CD4-positive, alpha-beta T cell (primary cell): ENCODE measurements around the gene SKOR1. TPM values are rescaled to one million over a fixed set of nuclear protein-coding genes. Genes with fewer than 3 reads are reported as not detected.

Experiments
- ATAC-seq: fragments of 200-7000 bp; cut with Tn5 transposase; one replicate; pipeline ENCODE4 v1.10.0; 2022; ENCODE audit warnings: mild to moderate bottlenecking; ENCODE audit not compliant: poor library complexity
- CTCF ChIA-PET: fragments of 350-600 bp; sonication (Branson Sonifier 250); formaldehyde crosslinking; loops from one replicate; lab custom pipeline; 2021; ENCODE audit warnings: antibody characterized with exemption, inconsistent platforms; lab: Charles Lee
- POLR2A ChIA-PET: fragments of 350-600 bp; sonication (Branson Sonifier 250); formaldehyde crosslinking; loops from one replicate; lab custom pipeline; 2021; ENCODE audit warnings: antibody characterized with exemption, inconsistent platforms; lab: Charles Lee
- DNase-seq, 14 experiments: peaks; one replicate each; pipeline ENCODE4 v3.0.0-alpha.2; 2013 to 2020; ENCODE audit warnings: mixed read lengths in 2 of 14
- H3K27ac ChIP-seq, 2 donors: one replicate each; pipeline versions ENCODE4 v1.5.1 to v1.7.0; 2013; ENCODE audit warnings: low read length in 2 of 2, low read depth in 1 of 2, mild to moderate bottlenecking in 1 of 2
- H3K27me3 ChIP-seq, 2 experiments: 1 replicate in 1 of 2; 2 replicates in 1 of 2; pipeline versions ENCODE4 v1.6.1 to v1.7.0; 2013; ENCODE audit warnings: low read length in 2 of 2, control low read depth in 1 of 2, mild to moderate bottlenecking in 1 of 2, moderate library complexity in 1 of 2; ENCODE audit not compliant: insufficient read depth in 2 of 2, control insufficient read depth in 1 of 2
- H3K36me3 ChIP-seq: one replicate; pipeline ENCODE4 v1.6.1; 2013; ENCODE audit warnings: low read length, control low read depth; ENCODE audit not compliant: insufficient read depth
- H3K4me1 ChIP-seq: one replicate; pipeline ENCODE4 v1.6.1; 2013; ENCODE audit warnings: low read length, control low read depth; ENCODE audit not compliant: insufficient read depth
- H3K4me3 ChIP-seq: one replicate; pipeline ENCODE4 v1.5.1; 2013; ENCODE audit warnings: mild to moderate bottlenecking, low read length, moderate library complexity
- H3K9me3 ChIP-seq, 2 experiments: 1 replicate in 1 of 2; 2 replicates in 1 of 2; pipeline versions ENCODE4 v1.6.1 to v1.7.0; 2013; ENCODE audit warnings: low read length in 2 of 2, mild to moderate bottlenecking in 2 of 2, control low read depth in 1 of 2, moderate library complexity in 1 of 2; ENCODE audit not compliant: control insufficient read depth in 1 of 2, insufficient read depth in 1 of 2
- H3K27ac Mint-ChIP-seq: one replicate; pipeline ENCODE4 v1.8.0; 2020; ENCODE audit warnings: mixed read lengths
- H3K27me3 Mint-ChIP-seq: one replicate; pipeline ENCODE4 v1.8.0; 2021; ENCODE audit warnings: mixed read lengths
- H3K36me3 Mint-ChIP-seq: one replicate; pipeline ENCODE4 v1.8.0; 2021; ENCODE audit warnings: low read depth, mixed read lengths
- H3K4me1 Mint-ChIP-seq: one replicate; pipeline ENCODE4 v1.8.0; 2021; ENCODE audit warnings: low read depth, mixed read lengths
- H3K4me3 Mint-ChIP-seq: one replicate; pipeline ENCODE4 v1.8.0; 2020; ENCODE audit warnings: mild to moderate bottlenecking, mixed read lengths
- H3K9me3 Mint-ChIP-seq: one replicate; pipeline ENCODE4 v1.8.0; 2020; ENCODE audit warnings: mixed read lengths
- intact Hi-C, 2 experiments: fragments of 100-400 bp; cut with DNase I in 1 of 2; cut with micrococcal nuclease in 1 of 2; formaldehyde crosslinking; loops; one replicate each; pipeline versions ENCODE4 v1.15.1 to v1.9.0; 2023 to 2025; cut with DNase I, micrococcal nuclease
- polyA plus RNA-seq, 2 donors: library from polyadenylated mRNA; unstranded; fragments of 120-200 nt; gene quantifications; one replicate each; pipeline ENCODE4 v1.2.1, GENCODE V29; 2013
- total RNA-seq, 174 experiments: library from RNA in 2 of 174; stranded (reverse) in 2 of 174; gene quantifications; one replicate each; pipeline ENCODE4 v1.2.3 and lab custom pipeline; 2021 to 2026
- TF ChIP-seq, protein P1 (sequence below): fragments of 200-600 bp; IDR thresholded peaks from one replicate; pipeline ENCODE4 v1.8.0; 2022; ENCODE audit warnings: antibody characterized with exemption, mild to moderate bottlenecking

Gene SKOR1, protein sequence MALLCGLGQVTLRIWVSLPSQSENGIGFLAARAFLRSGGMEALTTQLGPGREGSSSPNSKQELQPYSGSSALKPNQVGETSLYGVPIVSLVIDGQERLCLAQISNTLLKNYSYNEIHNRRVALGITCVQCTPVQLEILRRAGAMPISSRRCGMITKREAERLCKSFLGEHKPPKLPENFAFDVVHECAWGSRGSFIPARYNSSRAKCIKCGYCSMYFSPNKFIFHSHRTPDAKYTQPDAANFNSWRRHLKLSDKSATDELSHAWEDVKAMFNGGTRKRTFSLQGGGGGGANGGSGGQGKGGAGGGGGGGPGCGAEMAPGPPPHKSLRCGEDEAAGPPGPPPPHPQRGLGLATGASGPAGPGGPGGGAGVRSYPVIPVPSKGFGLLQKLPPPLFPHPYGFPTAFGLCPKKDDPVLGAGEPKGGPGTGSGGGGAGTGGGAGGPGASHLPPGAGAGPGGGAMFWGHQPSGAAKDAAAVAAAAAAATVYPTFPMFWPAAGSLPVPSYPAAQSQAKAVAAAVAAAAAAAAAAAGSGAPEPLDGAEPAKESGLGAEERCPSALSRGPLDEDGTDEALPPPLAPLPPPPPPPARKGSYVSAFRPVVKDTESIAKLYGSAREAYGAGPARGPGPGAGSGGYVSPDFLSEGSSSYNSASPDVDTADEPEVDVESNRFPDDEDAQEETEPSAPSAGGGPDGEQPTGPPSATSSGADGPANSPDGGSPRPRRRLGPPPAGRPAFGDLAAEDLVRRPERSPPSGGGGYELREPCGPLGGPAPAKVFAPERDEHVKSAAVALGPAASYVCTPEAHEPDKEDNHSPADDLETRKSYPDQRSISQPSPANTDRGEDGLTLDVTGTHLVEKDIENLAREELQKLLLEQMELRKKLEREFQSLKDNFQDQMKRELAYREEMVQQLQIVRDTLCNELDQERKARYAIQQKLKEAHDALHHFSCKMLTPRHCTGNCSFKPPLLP
- 1 to 10 TPM; 1.8 to 2.2 TPM for total RNA-seq
- 0.11 TPM for polyA plus RNA-seq (2013, experiment 1 of 2)
- polyA plus RNA-seq (2013, experiment 2 of 2), result 0.39 TPM
- total RNA-seq (lab: John Stamatoyannopoulos, UW), result 0 to 4.9 (median 0.72) reads per million in 172 experiments

DNA sequence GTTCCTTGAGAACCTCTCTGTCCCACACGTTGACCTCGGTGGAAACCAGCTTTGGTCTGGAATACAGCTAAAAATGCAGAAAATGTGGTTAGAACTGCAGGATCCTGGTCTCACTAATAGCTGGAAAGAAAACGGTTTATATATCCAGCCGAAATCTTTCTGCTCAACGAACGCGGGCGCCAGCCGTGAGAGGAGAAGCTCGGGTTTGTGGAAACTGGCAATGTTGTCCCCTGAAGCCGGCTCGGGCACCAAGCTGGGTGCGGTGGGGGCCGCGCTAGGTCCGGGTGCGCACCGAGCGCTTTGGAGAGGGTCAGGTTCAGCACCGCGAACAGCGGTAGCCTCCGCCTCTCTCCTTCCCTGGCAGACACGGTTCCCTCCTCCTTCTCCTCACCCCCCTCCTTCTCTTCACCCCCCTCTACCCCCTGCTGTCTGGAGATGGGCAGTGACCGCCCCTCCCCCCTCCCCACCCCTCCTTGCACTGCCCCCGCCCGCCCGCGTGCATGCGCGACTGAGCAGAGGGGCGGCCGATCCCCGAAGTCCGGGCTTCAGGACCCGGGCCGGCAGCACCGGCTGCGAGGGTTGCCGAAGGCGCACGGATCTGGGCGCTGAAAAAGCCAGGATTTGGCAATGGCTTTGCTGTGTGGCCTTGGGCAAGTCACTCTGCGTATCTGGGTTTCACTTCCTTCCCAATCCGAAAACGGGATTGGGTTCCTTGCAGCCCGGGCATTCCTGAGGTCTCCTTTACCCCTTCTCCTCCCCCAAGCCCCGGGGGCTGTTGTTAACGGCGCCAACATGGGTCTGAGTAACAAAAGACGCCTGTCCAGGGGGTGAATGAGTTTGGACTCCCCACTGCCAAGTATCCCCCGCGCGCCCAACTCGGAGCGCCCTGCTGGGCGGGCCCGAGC lies at the start of gene SKOR1:
TSS of gene SKOR1 (plus strand) at position 534 of the 905 bp plus-strand sequence. CDS start at position 628, 94 bp downstream.
- no peak within 1 kb of the TSS for H3K4me3 ChIP-seq
- POLR2A ChIA-PET, result interaction anchor here (1.2 to 1.9 kb wide), 3 partner anchors 10 to 41 kb away, joined by 4 to 9 read pairs (median 4); no protein-coding TSS in a partner anchor
- no peaks in the 10 kb centered on the region for H3K36me3 ChIP-seq
- H3K9me3 ChIP-seq, result peaks cover 0 to 71% of the 10 kb centered on the region in 2 experiments
- Mint-ChIP-seq H3K4me3 (peak within 1 kb of the TSS; percentile 70), H3K27me3 (peaks cover 80% of the 10 kb centered on the region), H3K4me1 (peaks cover 70% of the 10 kb centered on the region), H3K9me3 (no peaks in the 10 kb centered on the region), H3K36me3 (no peaks in the 10 kb centered on the region), H3K27ac (no peak within 1 kb of the TSS)
- CTCF ChIA-PET, result interaction anchor here (1.3 kb wide), 1 partner anchor 7 kb away, joined by 4 read pairs; no protein-coding TSS in a partner anchor
- peak in 4 of 14 experiments; percentile 11 to 60 (median 40) for DNase-seq
- TF ChIP-seq, protein P1, sequence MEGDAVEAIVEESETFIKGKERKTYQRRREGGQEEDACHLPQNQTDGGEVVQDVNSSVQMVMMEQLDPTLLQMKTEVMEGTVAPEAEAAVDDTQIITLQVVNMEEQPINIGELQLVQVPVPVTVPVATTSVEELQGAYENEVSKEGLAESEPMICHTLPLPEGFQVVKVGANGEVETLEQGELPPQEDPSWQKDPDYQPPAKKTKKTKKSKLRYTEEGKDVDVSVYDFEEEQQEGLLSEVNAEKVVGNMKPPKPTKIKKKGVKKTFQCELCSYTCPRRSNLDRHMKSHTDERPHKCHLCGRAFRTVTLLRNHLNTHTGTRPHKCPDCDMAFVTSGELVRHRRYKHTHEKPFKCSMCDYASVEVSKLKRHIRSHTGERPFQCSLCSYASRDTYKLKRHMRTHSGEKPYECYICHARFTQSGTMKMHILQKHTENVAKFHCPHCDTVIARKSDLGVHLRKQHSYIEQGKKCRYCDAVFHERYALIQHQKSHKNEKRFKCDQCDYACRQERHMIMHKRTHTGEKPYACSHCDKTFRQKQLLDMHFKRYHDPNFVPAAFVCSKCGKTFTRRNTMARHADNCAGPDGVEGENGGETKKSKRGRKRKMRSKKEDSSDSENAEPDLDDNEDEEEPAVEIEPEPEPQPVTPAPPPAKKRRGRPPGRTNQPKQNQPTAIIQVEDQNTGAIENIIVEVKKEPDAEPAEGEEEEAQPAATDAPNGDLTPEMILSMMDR, result no peak
- H3K4me1 ChIP-seq, result peaks cover 89% of the 10 kb centered on the region
- no peak within 1 kb of the TSS for H3K27ac ChIP-seq
- ATAC-seq, result peak; percentile 43
- intact Hi-C loops, result no loop called here
- H3K27me3 ChIP-seq, result peaks cover 74 to 85% of the 10 kb centered on the region in 2 experiments

DNA sequence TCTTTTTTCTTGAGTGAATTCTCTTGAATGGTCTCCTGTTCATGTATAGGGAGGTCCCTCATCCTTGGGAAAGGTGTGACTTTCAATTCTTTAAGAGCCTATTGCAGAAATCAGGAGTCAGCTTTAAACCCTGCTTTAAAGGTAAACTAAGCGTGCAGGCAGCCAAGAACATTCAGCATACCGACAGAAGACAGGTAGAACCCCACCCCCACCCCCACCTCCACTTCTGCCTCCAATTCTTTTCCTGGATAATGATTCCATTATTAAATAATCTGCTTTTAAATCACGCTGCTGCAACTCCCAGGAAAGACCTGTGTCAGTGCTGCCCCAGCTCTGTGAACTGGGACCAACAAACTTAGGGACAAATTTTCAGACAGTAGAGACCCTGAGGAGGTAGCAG lies 49.3 kb upstream of the SKOR1 start:
- ChIA-PET POLR2A (no interaction called here), CTCF (interaction anchor here (0.8 kb wide), 1 partner anchor 8 kb away, joined by 3 read pairs; no protein-coding TSS in a partner anchor)
- H3K36me3 Mint-ChIP-seq, result peaks cover 21% of the 10 kb centered on the region

More for the DNA sequence above, 49.3 kb upstream of the SKOR1 start:
- TF ChIP-seq, protein P1, result no peak
- intact Hi-C loops, result no loop called here
- no peaks in the 10 kb centered on the region for H3K27me3 Mint-ChIP-seq
- no peaks in the 10 kb centered on the region for H3K4me1 ChIP-seq
- DNase-seq (no peak), ATAC-seq (no peak)
- H3K27ac ChIP-seq, result no peak overlapping the region
- no peaks in the 10 kb centered on the region for H3K36me3 ChIP-seq
- H3K9me3 Mint-ChIP-seq, result no peaks in the 10 kb centered on the region
- H3K27ac Mint-ChIP-seq, result no peak overlapping the region
- no peak overlapping the region for H3K4me3 Mint-ChIP-seq
- no peaks in the 10 kb centered on the region for H3K9me3 ChIP-seq
- no peaks in the 10 kb centered on the region for H3K4me1 Mint-ChIP-seq
- H3K27me3 ChIP-seq, result no peaks in the 10 kb centered on the region
- no peak overlapping the region for H3K4me3 ChIP-seq
